ENCODE results near the gene ATG16L2.

Gene ATG16L2

GRCh38 chr11:72776117-72776843 is 37.9 kb upstream of the ATG16L2 start:
- H3K4me3 ChIP-seq (ENCODE audit: low read depth, low read length) = no peak overlapping the region
- TF ChIP-seq CTCF (IDR thresholded peaks at IDR 0.05; ENCODE audit: low read depth, low read length) = no peak

GRCh38 chr11:72776844-72777754 is 37.1 kb upstream of the ATG16L2 start:
- no peak overlapping the region for H3K4me3 ChIP-seq (ENCODE audit: low read depth, low read length)
- no peak for TF ChIP-seq CTCF (IDR thresholded peaks at IDR 0.05; ENCODE audit: low read depth, low read length)

- no peak for TF ChIP-seq CTCF (IDR thresholded peaks at IDR 0.05; ENCODE audit: low read depth, low read length)
- no peak overlapping the region for H3K4me3 ChIP-seq (ENCODE audit: low read depth, low read length)
Measured at GRCh38 chr11:72777755-72778278, 36.4 kb upstream of the ATG16L2 start.

GRCh38 chr11:72778535-72779494 is 35.4 kb upstream of the ATG16L2 start:
- H3K4me3 ChIP-seq (ENCODE audit: low read depth, low read length) = no peak overlapping the region
- TF ChIP-seq CTCF (IDR thresholded peaks at IDR 0.05; ENCODE audit: low read depth, low read length) = no peak

GRCh38 chr11:72779495-72780128 is 34.6 kb upstream of the ATG16L2 start:
- TF ChIP-seq CTCF (IDR thresholded peaks at IDR 0.05; ENCODE audit: low read depth, low read length) = no peak
- H3K4me3 ChIP-seq (ENCODE audit: low read depth, low read length) = no peak overlapping the region

GRCh38 chr11:72780296-72781062 is 33.7 kb upstream of the ATG16L2 start:
- no peak for TF ChIP-seq CTCF (IDR thresholded peaks at IDR 0.05; ENCODE audit: low read depth, low read length)
- peak overlapping the region; percentile 51 for H3K4me3 ChIP-seq (ENCODE audit: low read depth, low read length)
